Neural progenitor cell (in vitro differentiated cells): ENCODE results near the gene BCAS1. TPM values are rescaled to one million over a fixed set of nuclear protein-coding genes. Genes with fewer than 3 reads are reported as not detected.

Source experiments
- DNase-seq: peaks from one replicate; pipeline ENCODE4 v3.0.0-alpha.2; 2016; ENCODE audit warnings: low spot score
- H2AFZ ChIP-seq: fragments of 200-600 bp; sonication (generic); replicated peaks from 2 replicates; pipeline ENCODE4 v1.6.1; 2016; ENCODE audit warnings: antibody characterized with exemption
- H3F3A ChIP-seq: fragments of 200-600 bp; sonication (generic); 2 replicates; pipeline ENCODE4 v1.6.1; 2016; ENCODE audit warnings: antibody characterized with exemption, low read depth
- H3K27ac ChIP-seq: fragments of 200-600 bp; sonication (generic); 2 replicates; pipeline ENCODE4 v1.5.1; 2016; ENCODE audit warnings: mild to moderate bottlenecking
- H3K27me3 ChIP-seq: fragments of 200-600 bp; sonication (generic); 2 replicates; pipeline ENCODE4 v1.6.1; 2016; ENCODE audit warnings: mild to moderate bottlenecking, moderate library complexity
- H3K36me3 ChIP-seq: fragments of 200-600 bp; sonication (generic); 2 replicates; pipeline ENCODE4 v1.5.1; 2016
- H3K4me1 ChIP-seq: fragments of 200-600 bp; sonication (generic); 2 replicates; pipeline ENCODE4 v1.6.1; 2016; ENCODE audit warnings: mixed run types
- H3K4me2 ChIP-seq: fragments of 200-600 bp; sonication (generic); 2 replicates; pipeline ENCODE4 v1.6.1; 2016
- H3K4me3 ChIP-seq: fragments of 200-600 bp; sonication (generic); 2 replicates; pipeline ENCODE4 v1.5.1; 2016
- H3K79me2 ChIP-seq: fragments of 200-600 bp; sonication (generic); 2 replicates; pipeline ENCODE4 v1.6.1; 2016; ENCODE audit warnings: low read depth
- H3K9ac ChIP-seq: fragments of 200-600 bp; sonication (generic); 2 replicates; pipeline ENCODE4 v1.6.1; 2016
- H3K9me3 ChIP-seq: fragments of 200-600 bp; sonication (generic); 2 replicates; pipeline ENCODE4 v1.5.1; 2016; ENCODE audit warnings: low read depth
- H4K20me1 ChIP-seq: fragments of 200-600 bp; sonication (generic); 2 replicates; pipeline ENCODE4 v1.6.1; 2016; ENCODE audit warnings: low read depth
- H3K27ac Mint-ChIP-seq: 3 replicates; pipeline ENCODE4 v1.8.0; 2021; ENCODE audit warnings: mixed read lengths
- H3K27me3 Mint-ChIP-seq: 2 replicates; pipeline ENCODE4 v1.8.0; 2022; ENCODE audit warnings: low read depth, mild to moderate bottlenecking, inconsistent platforms, moderate library complexity, mixed read lengths; ENCODE audit not compliant: insufficient read depth
- H3K36me3 Mint-ChIP-seq: 3 replicates; pipeline ENCODE4 v1.8.0; 2021; ENCODE audit warnings: mixed read lengths
- H3K4me1 Mint-ChIP-seq: 3 replicates; pipeline ENCODE4 v1.8.0; 2021; ENCODE audit warnings: mixed read lengths
- H3K4me3 Mint-ChIP-seq: 3 replicates; pipeline ENCODE4 v1.8.0; 2021; ENCODE audit warnings: mild to moderate bottlenecking, moderate library complexity, mixed read lengths
- H3K9me3 Mint-ChIP-seq: 3 replicates; pipeline ENCODE4 v1.8.0; 2020; ENCODE audit warnings: mixed read lengths
- EZH2 ChIP-seq: fragments of 200-600 bp; sonication (generic); IDR thresholded peaks from 2 replicates; pipeline ENCODE4 v1.6.1; 2017; ENCODE audit warnings: antibody characterized with exemption, mild to moderate bottlenecking, moderate library complexity
- EZH2phosphoT487 ChIP-seq: fragments of 200-600 bp; sonication (generic); IDR thresholded peaks from 2 replicates; pipeline ENCODE4 v1.6.1; 2017; ENCODE audit warnings: antibody characterized with exemption
- total RNA-seq: library from RNA; depleted of rRNA; stranded (reverse); fragments of >200 nt; gene quantifications from 2 replicates; pipeline ENCODE4 v1.2.3, GENCODE V29; 2015; ENCODE audit warnings: low replicate concordance
- TF ChIP-seq, protein P1 (sequence below): fragments of 200-600 bp; sonication (generic); IDR thresholded peaks from 2 replicates; pipeline ENCODE4 v1.5.1; 2017; ENCODE audit warnings: antibody characterized with exemption, mild to moderate bottlenecking

BCAS1 gene
- total RNA-seq, 1 donor from 2014 or later, result not detected

DNA sequence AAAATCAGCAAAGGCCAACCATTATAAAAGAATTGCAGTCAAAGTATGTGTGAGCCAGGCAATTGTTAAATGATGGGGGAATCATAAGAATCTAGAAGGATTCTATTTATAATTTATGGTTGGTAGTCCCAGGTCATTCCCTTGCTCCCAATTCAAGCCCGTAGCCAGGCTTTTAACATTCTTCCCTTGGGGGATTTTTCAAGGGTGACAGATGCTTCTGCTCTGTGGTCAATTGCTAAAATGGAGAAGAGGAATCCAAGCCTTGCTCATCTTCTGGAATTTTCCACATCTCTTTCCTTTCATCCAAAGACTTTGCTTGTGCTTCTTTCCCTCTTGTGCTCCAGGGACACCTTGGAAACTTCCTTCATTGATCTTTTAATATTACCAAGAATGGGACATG, 18.0 kb upstream of the BCAS1 start:
- Histone ChIP-seq H3K9ac (no peak overlapping the region), H3K27me3 (no peaks in the 10 kb centered on the region), H3K27ac (no peak overlapping the region), H3K79me2 (no peaks in the 10 kb centered on the region), H2AFZ (no peak overlapping the region), H3K4me3 (no peak overlapping the region), H3K9me3 (no peaks in the 10 kb centered on the region), H3K4me1 (peaks cover 3% of the 10 kb centered on the region), H3K36me3 (no peaks in the 10 kb centered on the region), H4K20me1 (no peaks in the 10 kb centered on the region), H3K4me2 (no peak overlapping the region), H3F3A (no peaks in the 10 kb centered on the region)
- no peak overlapping the region for H3K27ac Mint-ChIP-seq
- peaks cover 6% of the 10 kb centered on the region for H3K27me3 Mint-ChIP-seq
- H3K4me3 Mint-ChIP-seq, result no peak overlapping the region
- DNase-seq, result no peak
- H3K9me3 Mint-ChIP-seq, result no peaks in the 10 kb centered on the region
- peaks cover 4% of the 10 kb centered on the region for H3K4me1 Mint-ChIP-seq
- TF ChIP-seq, protein P1, sequence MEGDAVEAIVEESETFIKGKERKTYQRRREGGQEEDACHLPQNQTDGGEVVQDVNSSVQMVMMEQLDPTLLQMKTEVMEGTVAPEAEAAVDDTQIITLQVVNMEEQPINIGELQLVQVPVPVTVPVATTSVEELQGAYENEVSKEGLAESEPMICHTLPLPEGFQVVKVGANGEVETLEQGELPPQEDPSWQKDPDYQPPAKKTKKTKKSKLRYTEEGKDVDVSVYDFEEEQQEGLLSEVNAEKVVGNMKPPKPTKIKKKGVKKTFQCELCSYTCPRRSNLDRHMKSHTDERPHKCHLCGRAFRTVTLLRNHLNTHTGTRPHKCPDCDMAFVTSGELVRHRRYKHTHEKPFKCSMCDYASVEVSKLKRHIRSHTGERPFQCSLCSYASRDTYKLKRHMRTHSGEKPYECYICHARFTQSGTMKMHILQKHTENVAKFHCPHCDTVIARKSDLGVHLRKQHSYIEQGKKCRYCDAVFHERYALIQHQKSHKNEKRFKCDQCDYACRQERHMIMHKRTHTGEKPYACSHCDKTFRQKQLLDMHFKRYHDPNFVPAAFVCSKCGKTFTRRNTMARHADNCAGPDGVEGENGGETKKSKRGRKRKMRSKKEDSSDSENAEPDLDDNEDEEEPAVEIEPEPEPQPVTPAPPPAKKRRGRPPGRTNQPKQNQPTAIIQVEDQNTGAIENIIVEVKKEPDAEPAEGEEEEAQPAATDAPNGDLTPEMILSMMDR, result no peak
- TF ChIP-seq EZH2 (no peak), EZH2phosphoT487 (no peak)
- H3K36me3 Mint-ChIP-seq, result no peaks in the 10 kb centered on the region

DNA sequence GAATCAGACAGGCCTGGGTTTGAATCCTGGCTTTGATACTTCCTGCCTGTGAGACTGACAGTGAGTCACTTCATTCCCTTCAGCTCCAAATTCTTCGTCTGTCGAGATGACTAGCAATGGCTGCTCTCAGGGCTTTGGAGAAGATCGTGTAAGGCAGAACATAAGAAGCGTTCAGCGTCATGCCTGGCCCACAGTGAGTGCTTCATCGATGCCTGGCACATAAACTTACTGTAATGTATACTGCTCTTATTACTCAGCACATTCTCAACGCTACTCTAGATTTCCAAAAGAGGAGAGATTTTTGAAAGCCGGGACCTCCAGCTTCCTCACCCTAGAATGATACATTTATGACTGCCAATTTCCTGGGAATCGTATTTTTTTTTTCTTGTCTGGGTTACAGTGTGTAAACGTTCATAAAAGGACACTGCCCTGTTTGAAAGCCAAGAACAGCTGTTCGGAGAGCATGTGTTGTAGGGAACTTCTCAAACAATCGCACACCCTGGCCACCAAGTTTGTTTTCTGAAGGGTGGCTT, 16.2 kb upstream of the BCAS1 start:
- no peak overlapping the region for H2AFZ ChIP-seq

DNA sequence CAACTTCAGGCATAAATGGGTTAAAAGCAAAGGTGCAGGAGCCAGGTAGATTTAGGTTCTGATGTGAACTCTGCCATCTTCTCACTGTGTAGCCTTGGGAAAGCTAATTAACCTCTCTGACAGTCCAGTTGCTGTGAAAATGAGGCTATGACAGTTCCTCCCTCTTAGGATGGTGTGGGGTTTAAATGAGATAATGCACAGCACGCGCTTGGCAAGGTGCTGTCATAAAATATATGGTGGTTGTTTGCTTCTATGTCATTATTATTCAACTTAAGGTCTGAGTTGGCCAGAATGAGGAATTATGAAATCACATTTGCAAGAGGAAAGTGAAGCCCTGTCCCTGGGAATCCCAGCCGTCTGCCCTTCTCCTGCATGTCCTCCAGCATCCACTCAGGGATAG, 15.5 kb upstream of the BCAS1 start:
- H2AFZ ChIP-seq, result no peak overlapping the region
- peaks cover 6% of the 10 kb centered on the region for H3K27me3 Mint-ChIP-seq
- no peak overlapping the region for H3K27ac ChIP-seq
- H3K79me2 ChIP-seq, result no peaks in the 10 kb centered on the region
- no peak overlapping the region for H3K27ac Mint-ChIP-seq
- H3K4me1 ChIP-seq, result no peaks in the 10 kb centered on the region
- no peak overlapping the region for H3K4me2 ChIP-seq
- TF ChIP-seq EZH2phosphoT487, result no peak
- no peak for TF ChIP-seq EZH2
- TF ChIP-seq, protein P1, result no peak
- H3K36me3 ChIP-seq, result no peaks in the 10 kb centered on the region
- H3K9me3 ChIP-seq, result no peaks in the 10 kb centered on the region
- DNase-seq, result no peak
- no peaks in the 10 kb centered on the region for H3F3A ChIP-seq
- H3K36me3 Mint-ChIP-seq, result no peaks in the 10 kb centered on the region
- no peaks in the 10 kb centered on the region for H4K20me1 ChIP-seq
- no peak overlapping the region for H3K9ac ChIP-seq
- no peak overlapping the region for H3K4me3 ChIP-seq
- no peaks in the 10 kb centered on the region for H3K4me1 Mint-ChIP-seq
- H3K9me3 Mint-ChIP-seq, result no peaks in the 10 kb centered on the region
- H3K27me3 ChIP-seq, result no peaks in the 10 kb centered on the region
- H3K4me3 Mint-ChIP-seq, result no peak overlapping the region

More for the DNA sequence above, 16.2 kb upstream of the BCAS1 start:
- no peak for DNase-seq
- Histone ChIP-seq H4K20me1 (no peaks in the 10 kb centered on the region), H3K79me2 (no peaks in the 10 kb centered on the region), H3K9me3 (no peaks in the 10 kb centered on the region), H3K9ac (no peak overlapping the region), H3K4me1 (no peaks in the 10 kb centered on the region), H3F3A (no peaks in the 10 kb centered on the region), H3K36me3 (no peaks in the 10 kb centered on the region), H3K27ac (no peak overlapping the region), H3K4me3 (no peak overlapping the region), H3K4me2 (no peak overlapping the region), H3K27me3 (no peaks in the 10 kb centered on the region)
- TF ChIP-seq, protein P1, result no peak
- TF ChIP-seq EZH2 (no peak), EZH2phosphoT487 (no peak)
- Mint-ChIP-seq H3K9me3 (no peaks in the 10 kb centered on the region), H3K4me3 (no peak overlapping the region), H3K36me3 (no peaks in the 10 kb centered on the region), H3K27ac (no peak overlapping the region), H3K4me1 (no peaks in the 10 kb centered on the region), H3K27me3 (peaks cover 6% of the 10 kb centered on the region)
